SU-DHL-6 (cell line): Measurements from ENCODE around the gene BBS1.

ENCODE experiments used
- H2AFZ ChIP-seq: fragments of 200-600 bp; sonication (generic); 2 replicates; pipeline ENCODE4 v1.6.1; 2014; ENCODE audit warnings: low read depth, mild to moderate bottlenecking, moderate library complexity, mixed read lengths, antibody characterized with exemption, low read length; ENCODE audit not compliant: severe bottlenecking
- H3F3A ChIP-seq: fragments of 200-600 bp; shearing (Covaris generic); 2 replicates; pipeline ENCODE4 v1.6.0; 2016; ENCODE audit warnings: antibody characterized with exemption, mild to moderate bottlenecking; ENCODE audit not compliant: insufficient read depth
- H3K27ac ChIP-seq: fragments of 200-600 bp; sonication (generic); 2 replicates; pipeline ENCODE4 v1.5.1; 2016; ENCODE audit warnings: low read depth, mild to moderate bottlenecking, low read length, moderate library complexity, mixed read lengths
- H3K27me3 ChIP-seq: fragments of 200-600 bp; sonication (generic), shearing (Covaris generic); 2 replicates; pipeline ENCODE4 v1.6.0; 2014; ENCODE audit warnings: mild to moderate bottlenecking, low read length
- H3K36me3 ChIP-seq: fragments of 200-600 bp; sonication (generic); 2 replicates; pipeline ENCODE4 v1.6.1; 2014; ENCODE audit warnings: mild to moderate bottlenecking, low read length, mixed read lengths
- H3K4me2 ChIP-seq: fragments of 300-600, 200-600 bp; shearing (Covaris generic), sonication (generic); 2 replicates; pipeline ENCODE4 v1.6.0; 2014; ENCODE audit warnings: low read length, low read depth, mild to moderate bottlenecking; ENCODE audit not compliant: poor library complexity, severe bottlenecking
- H3K4me3 ChIP-seq: fragments of 200-600 bp; sonication (generic); 2 replicates; pipeline ENCODE4 v1.5.1; 2014; ENCODE audit warnings: antibody characterized with exemption, low read length, mild to moderate bottlenecking, mixed read lengths; ENCODE audit not compliant: insufficient read depth, poor library complexity, severe bottlenecking
- H3K79me2 ChIP-seq: fragments of 200-600 bp; sonication (generic); 2 replicates; pipeline ENCODE4 v1.6.1; 2014; ENCODE audit warnings: mild to moderate bottlenecking, low read length, moderate library complexity; ENCODE audit not compliant: insufficient read depth
- H3K9ac ChIP-seq: fragments of 200-600 bp; sonication (generic); 2 replicates; pipeline ENCODE4 v1.7.0; 2014; ENCODE audit warnings: mild to moderate bottlenecking, low read length
- H3K9me2 ChIP-seq: fragments of 200-600 bp; sonication (generic); replicated peaks from 2 replicates; pipeline ENCODE4 v1.6.1; 2014; ENCODE audit warnings: low read length; ENCODE audit not compliant: insufficient read depth
- H3K9me3 ChIP-seq: fragments of 200-600 bp; sonication (generic); 2 replicates; pipeline ENCODE4 v1.6.1; 2014; ENCODE audit warnings: low read length, mixed read lengths; ENCODE audit not compliant: insufficient read depth
- H4K20me1 ChIP-seq: fragments of 200-600 bp; sonication (generic); 2 replicates; pipeline ENCODE4 v1.6.1; 2014; ENCODE audit warnings: low read depth, mild to moderate bottlenecking, antibody characterized with exemption, low read length, moderate library complexity, mixed read lengths
- EZH2phosphoT487 ChIP-seq: fragments of 200-600 bp; sonication (generic), shearing (Covaris generic); conservative IDR thresholded peaks from 2 replicates; pipeline ENCODE4 v1.6.1; 2018; ENCODE audit warnings: mild to moderate bottlenecking, antibody characterized with exemption, low read length, moderate library complexity, mixed read lengths
- TF ChIP-seq, protein P1 (sequence below): fragments of 200-600 bp; sonication (generic); IDR thresholded peaks from one replicate; pipeline ENCODE4 v1.5.1; 2017; ENCODE audit warnings: antibody characterized with exemption, mild to moderate bottlenecking, low read length, moderate library complexity; ENCODE audit not compliant: insufficient read depth, poor library complexity, severe bottlenecking

Gene BBS1

DNA sequence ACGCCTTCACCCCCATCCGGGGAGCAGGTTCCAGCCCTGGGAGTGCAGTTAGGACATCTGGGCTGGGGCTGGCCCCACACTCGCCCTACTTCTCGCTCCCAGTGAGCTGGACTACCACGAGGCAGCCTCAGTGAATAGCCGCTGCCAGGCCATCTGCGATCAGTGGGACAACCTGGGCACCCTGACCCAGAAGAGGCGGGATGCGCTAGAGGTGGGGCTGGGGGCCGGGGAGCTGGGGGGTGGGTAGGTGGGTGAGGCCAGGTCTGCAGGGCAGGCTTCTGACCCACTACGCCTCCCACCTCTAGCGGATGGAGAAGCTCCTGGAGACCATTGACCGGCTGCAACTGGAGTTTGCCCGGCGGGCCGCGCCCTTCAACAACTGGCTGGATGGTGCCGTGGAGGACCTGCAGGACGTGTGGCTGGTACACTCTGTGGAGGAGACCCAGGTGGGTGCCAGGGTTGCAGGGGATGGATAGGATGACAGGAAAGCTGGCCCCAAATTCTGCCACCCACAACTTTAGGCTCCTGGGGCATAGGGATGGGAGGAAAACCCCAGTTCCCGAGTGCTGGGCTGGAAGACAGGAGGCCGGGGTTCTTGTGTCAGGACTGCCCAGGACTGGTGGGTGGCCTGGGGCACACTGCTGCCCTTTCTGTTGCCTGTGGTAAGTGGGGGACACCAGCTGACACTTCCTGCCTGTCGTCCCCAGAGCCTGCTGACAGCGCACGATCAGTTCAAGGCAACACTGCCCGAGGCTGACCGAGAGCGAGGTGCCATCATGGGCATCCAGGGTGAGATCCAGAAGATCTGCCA, 49.6 kb downstream of the BBS1 start:
- H3F3A ChIP-seq = no peaks in the 10 kb centered on the region
- no peak overlapping the region for H3K9ac ChIP-seq
- no peak overlapping the region for H3K4me2 ChIP-seq
- no peaks in the 10 kb centered on the region for H3K79me2 ChIP-seq
- no peak overlapping the region for H3K4me3 ChIP-seq
- TF ChIP-seq, protein P1, sequence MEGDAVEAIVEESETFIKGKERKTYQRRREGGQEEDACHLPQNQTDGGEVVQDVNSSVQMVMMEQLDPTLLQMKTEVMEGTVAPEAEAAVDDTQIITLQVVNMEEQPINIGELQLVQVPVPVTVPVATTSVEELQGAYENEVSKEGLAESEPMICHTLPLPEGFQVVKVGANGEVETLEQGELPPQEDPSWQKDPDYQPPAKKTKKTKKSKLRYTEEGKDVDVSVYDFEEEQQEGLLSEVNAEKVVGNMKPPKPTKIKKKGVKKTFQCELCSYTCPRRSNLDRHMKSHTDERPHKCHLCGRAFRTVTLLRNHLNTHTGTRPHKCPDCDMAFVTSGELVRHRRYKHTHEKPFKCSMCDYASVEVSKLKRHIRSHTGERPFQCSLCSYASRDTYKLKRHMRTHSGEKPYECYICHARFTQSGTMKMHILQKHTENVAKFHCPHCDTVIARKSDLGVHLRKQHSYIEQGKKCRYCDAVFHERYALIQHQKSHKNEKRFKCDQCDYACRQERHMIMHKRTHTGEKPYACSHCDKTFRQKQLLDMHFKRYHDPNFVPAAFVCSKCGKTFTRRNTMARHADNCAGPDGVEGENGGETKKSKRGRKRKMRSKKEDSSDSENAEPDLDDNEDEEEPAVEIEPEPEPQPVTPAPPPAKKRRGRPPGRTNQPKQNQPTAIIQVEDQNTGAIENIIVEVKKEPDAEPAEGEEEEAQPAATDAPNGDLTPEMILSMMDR = no peak
- no peak for TF ChIP-seq EZH2phosphoT487
- no peaks in the 10 kb centered on the region for H4K20me1 ChIP-seq
- H3K36me3 ChIP-seq = no peaks in the 10 kb centered on the region
- no peak overlapping the region for H2AFZ ChIP-seq
- no peak overlapping the region for H3K27ac ChIP-seq
- H3K27me3 ChIP-seq = no peaks in the 10 kb centered on the region
- H3K9me2 ChIP-seq = no peaks in the 10 kb centered on the region
- H3K9me3 ChIP-seq = no peaks in the 10 kb centered on the region

DNA sequence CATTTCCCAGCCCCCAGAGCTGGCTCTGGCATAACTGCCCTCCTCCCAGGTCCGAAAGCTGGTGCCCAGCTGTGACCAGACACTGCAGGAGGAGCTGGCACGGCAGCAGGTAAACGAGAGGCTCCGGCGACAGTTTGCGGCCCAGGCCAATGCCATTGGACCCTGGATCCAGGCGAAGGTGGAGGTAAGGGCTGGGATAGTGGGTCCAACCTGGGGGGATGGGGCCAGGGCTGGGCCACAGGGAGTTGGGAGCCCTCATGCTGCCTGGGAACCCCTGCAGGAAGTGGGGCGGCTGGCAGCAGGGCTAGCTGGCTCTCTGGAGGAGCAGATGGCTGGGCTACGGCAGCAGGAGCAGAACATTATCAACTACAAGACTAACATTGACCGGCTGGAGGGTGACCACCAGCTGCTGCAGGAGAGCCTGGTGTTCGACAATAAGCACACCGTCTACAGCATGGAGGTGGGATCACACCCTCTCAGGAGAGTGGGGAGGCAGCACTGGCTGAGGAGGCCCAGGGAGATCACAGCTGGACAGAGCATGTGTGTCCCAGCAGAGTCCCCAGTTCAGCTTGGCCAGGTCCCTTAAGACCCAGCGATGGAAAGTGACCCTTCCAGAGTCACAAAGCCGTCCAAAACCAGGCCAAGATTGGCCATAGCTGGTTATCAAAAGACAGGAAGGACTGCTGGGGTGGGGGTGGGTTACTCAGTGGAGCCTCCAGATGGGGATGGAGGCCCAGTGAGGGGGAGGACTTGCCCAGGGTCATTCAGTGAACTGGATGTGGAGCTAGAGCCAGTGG, 50.9 kb downstream of the BBS1 start:
- H3K9ac ChIP-seq = no peak overlapping the region
- H3K9me2 ChIP-seq = no peaks in the 10 kb centered on the region
- H4K20me1 ChIP-seq = no peaks in the 10 kb centered on the region
- H3K4me2 ChIP-seq = no peak overlapping the region
- no peaks in the 10 kb centered on the region for H3K9me3 ChIP-seq
- H3K27ac ChIP-seq = no peak overlapping the region
- H3F3A ChIP-seq = no peaks in the 10 kb centered on the region
- H3K79me2 ChIP-seq = no peaks in the 10 kb centered on the region
- no peaks in the 10 kb centered on the region for H3K27me3 ChIP-seq
- no peaks in the 10 kb centered on the region for H3K36me3 ChIP-seq
- H3K4me3 ChIP-seq = no peak overlapping the region
- H2AFZ ChIP-seq = no peak overlapping the region
- TF ChIP-seq EZH2phosphoT487 = no peak
- TF ChIP-seq, protein P1 = no peak

DNA sequence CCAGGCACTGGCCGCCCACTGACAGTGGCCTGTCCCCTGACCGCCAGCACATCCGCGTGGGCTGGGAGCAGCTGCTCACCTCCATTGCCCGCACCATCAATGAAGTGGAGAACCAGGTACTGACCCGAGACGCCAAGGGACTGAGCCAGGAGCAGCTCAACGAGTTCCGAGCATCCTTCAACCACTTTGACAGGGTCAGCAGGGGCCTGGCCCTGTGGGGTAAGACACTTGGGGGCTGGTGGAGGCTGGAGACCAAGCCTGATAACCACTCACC, 51.5 kb downstream of the BBS1 start:
- H4K20me1 ChIP-seq = no peaks in the 10 kb centered on the region
- H3K27me3 ChIP-seq = no peaks in the 10 kb centered on the region
- no peak overlapping the region for H3K27ac ChIP-seq
- no peaks in the 10 kb centered on the region for H3K36me3 ChIP-seq
- H3F3A ChIP-seq = no peaks in the 10 kb centered on the region
- TF ChIP-seq EZH2phosphoT487 = no peak
- TF ChIP-seq, protein P1 = no peak
- H3K9ac ChIP-seq = no peak overlapping the region
- no peaks in the 10 kb centered on the region for H3K79me2 ChIP-seq
- no peak overlapping the region for H2AFZ ChIP-seq
- H3K9me2 ChIP-seq = no peaks in the 10 kb centered on the region
- H3K9me3 ChIP-seq = no peaks in the 10 kb centered on the region
- H3K4me3 ChIP-seq = no peak overlapping the region
- no peak overlapping the region for H3K4me2 ChIP-seq
